Keratinocyte (primary cell): Measurements from ENCODE around the gene INSL4. TPM values are rescaled to one million over a fixed set of nuclear protein-coding genes. Genes with fewer than 3 reads are reported as not detected.

ENCODE experiments used
- DNase-seq: peaks from one replicate; pipeline ENCODE4 v3.0.0-alpha.2; 2011; ENCODE audit warnings: low read depth, missing footprints, low spot score
- FAIRE-seq: peaks from 2 replicates; lab custom pipeline; 2011; peaks lifted over from hg19 to GRCh38; lab: Jason Lieb, UNC
- H2AFZ ChIP-seq: 2 replicates; pipeline ENCODE4 v1.6.0; 2012; ENCODE audit warnings: low read length, control low read depth, inconsistent platforms; ENCODE audit not compliant: control insufficient read depth
- H3K27ac ChIP-seq: 2 replicates; pipeline ENCODE4 v1.5.1; 2011; ENCODE audit warnings: low read length; ENCODE audit not compliant: control insufficient read depth, insufficient read depth
- H3K27me3 ChIP-seq: 3 replicates; pipeline ENCODE4 v1.6.0; 2011; ENCODE audit warnings: low read length; ENCODE audit not compliant: control insufficient read depth, insufficient read depth; ENCODE audit errors: extremely low read depth
- H3K36me3 ChIP-seq, 2 experiments: 2 replicates in 1 of 2; 3 replicates in 1 of 2; pipeline ENCODE4 v1.5.1; 2011; ENCODE audit warnings: low read length in 2 of 2, mild to moderate bottlenecking in 1 of 2; ENCODE audit not compliant: control insufficient read depth in 2 of 2, insufficient read depth in 2 of 2; ENCODE audit errors: extremely low read depth in 1 of 2
- H3K4me1 ChIP-seq: 3 replicates; pipeline ENCODE4 v1.5.1; 2011; ENCODE audit warnings: low read length; ENCODE audit not compliant: control insufficient read depth, insufficient read depth; ENCODE audit errors: extremely low read depth
- H3K4me2 ChIP-seq: 3 replicates; pipeline ENCODE4 v1.6.0; 2011; ENCODE audit warnings: low read depth, low read length; ENCODE audit not compliant: control insufficient read depth, insufficient read depth; ENCODE audit errors: extremely low read depth
- H3K4me3 ChIP-seq, 3 experiments: fragments of 200-600 bp in 1 of 3; sonication (generic) in 1 of 3; 2 replicates in 2 of 3; 3 replicates in 1 of 3; pipeline ENCODE4 v1.5.1; 2011 to 2016; ENCODE audit warnings: low read length in 3 of 3, mild to moderate bottlenecking in 3 of 3, control low read depth in 2 of 3, inconsistent platforms in 1 of 3, low read depth in 1 of 3, mixed read lengths in 1 of 3, mixed run types in 1 of 3, moderate library complexity in 1 of 3; ENCODE audit not compliant: control insufficient read depth in 2 of 3, insufficient read depth in 2 of 3; ENCODE audit errors: extremely low read depth in 1 of 3
- H3K79me2 ChIP-seq: 2 replicates; pipeline ENCODE4 v1.6.0; 2012; ENCODE audit warnings: low read length; ENCODE audit not compliant: control insufficient read depth, insufficient read depth
- H3K9ac ChIP-seq: 3 replicates; pipeline ENCODE4 v1.6.0; 2011; ENCODE audit warnings: low read length; ENCODE audit not compliant: control insufficient read depth, insufficient read depth; ENCODE audit errors: extremely low read depth
- H3K9me1 ChIP-seq: 3 replicates; pipeline ENCODE4 v1.6.0; 2011; ENCODE audit warnings: low read length; ENCODE audit not compliant: control insufficient read depth, insufficient read depth; ENCODE audit errors: extremely low read depth
- H3K9me3 ChIP-seq: 2 replicates; pipeline ENCODE4 v1.5.1; 2012; ENCODE audit warnings: low read depth, low read length; ENCODE audit not compliant: control insufficient read depth
- H4K20me1 ChIP-seq: 3 replicates; pipeline ENCODE4 v1.6.0; 2011; ENCODE audit warnings: low read length; ENCODE audit not compliant: control insufficient read depth, insufficient read depth; ENCODE audit errors: extremely low read depth
- EZH2 ChIP-seq: IDR thresholded peaks from one replicate; pipeline ENCODE4 v1.6.1; 2012; ENCODE audit warnings: inconsistent platforms, mild to moderate bottlenecking, low read length, moderate library complexity
- dilution Hi-C: fragments of 300-500 bp; cut with MboI; formaldehyde crosslinking; loops from one replicate; pipeline ENCODE4 v1.7.0; 2020; ENCODE audit warnings: low sequenced_read_pairs; ENCODE audit not compliant: extremely low pct_ligation_motif_present
- polyA plus RNA-seq, 5 experiments: library from polyadenylated mRNA; depleted of rRNA in 3 of 5; stranded (reverse) in 3 of 5; stranded (forward) in 1 of 5; unstranded in 1 of 5; fragments of >200 nt; gene quantifications; 1 replicate in 1 of 5; 2 replicates in 3 of 5; 3 replicates in 1 of 5; pipeline versions ENCODE4 v1.2.1 to v1.2.3, GENCODE V29; 2011 to 2012; ENCODE audit warnings: missing spikeins in 2 of 5, low read depth in 1 of 5, low replicate concordance in 1 of 5
- TF ChIP-seq, protein P1 (sequence below), 3 experiments: IDR thresholded peaks in 1 of 3; conservative IDR thresholded peaks in 1 of 3; optimal IDR thresholded peaks in 1 of 3; 2 replicates in 2 of 3; 3 replicates in 1 of 3; pipeline versions ENCODE3 to v1.5.1; 2011; ENCODE audit warnings: low read length in 3 of 3, mild to moderate bottlenecking in 3 of 3, moderate library complexity in 2 of 3, control low read depth in 1 of 3, inconsistent platforms in 1 of 3; ENCODE audit not compliant: insufficient read depth in 2 of 3; ENCODE audit errors: extremely low read depth in 1 of 3

INSL4 gene
- polyA plus RNA-seq, 1 donor (not counting 4 experiments of a cell fraction or from before 2014, with no cell fraction given) = not detected

- no peak for FAIRE-seq
Observed at GRCh38 chr9:5188060-5188984, 42.9 kb upstream of the INSL4 start.

DNA sequence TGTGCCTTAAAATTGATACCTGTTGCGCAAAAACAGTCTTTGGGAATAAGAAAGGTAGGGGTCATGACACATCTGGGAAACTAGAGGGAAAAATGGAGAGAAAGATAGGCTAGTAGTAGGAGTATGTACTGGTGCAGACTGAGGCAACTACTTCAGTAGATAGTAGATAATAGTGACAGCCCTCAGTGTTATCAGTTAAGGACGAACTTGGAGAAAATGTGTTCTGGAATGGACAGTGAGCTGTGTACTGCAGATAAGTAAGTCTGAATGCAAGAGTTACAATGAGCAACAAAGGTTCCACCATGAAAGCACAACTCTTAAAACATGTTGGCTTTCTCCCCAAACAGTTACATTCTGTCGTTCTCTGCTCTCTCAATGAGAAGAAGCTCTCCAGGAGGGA lies 39.2 kb upstream of the INSL4 start:
- H3K9me3 ChIP-seq = no peaks in the 10 kb centered on the region
- H3K36me3 ChIP-seq = no peaks in the 10 kb centered on the region
- no peak overlapping the region for H3K4me2 ChIP-seq
- no peak for DNase-seq
- no peak for FAIRE-seq
- H3K79me2 ChIP-seq = no peaks in the 10 kb centered on the region
- H3K9me1 ChIP-seq = no peaks in the 10 kb centered on the region
- no peaks in the 10 kb centered on the region for H3K4me1 ChIP-seq
- H3K27me3 ChIP-seq = peaks cover 3% of the 10 kb centered on the region
- no peak overlapping the region for H3K9ac ChIP-seq
- H4K20me1 ChIP-seq = no peaks in the 10 kb centered on the region
- no peak overlapping the region for H3K27ac ChIP-seq
- TF ChIP-seq, protein P1, sequence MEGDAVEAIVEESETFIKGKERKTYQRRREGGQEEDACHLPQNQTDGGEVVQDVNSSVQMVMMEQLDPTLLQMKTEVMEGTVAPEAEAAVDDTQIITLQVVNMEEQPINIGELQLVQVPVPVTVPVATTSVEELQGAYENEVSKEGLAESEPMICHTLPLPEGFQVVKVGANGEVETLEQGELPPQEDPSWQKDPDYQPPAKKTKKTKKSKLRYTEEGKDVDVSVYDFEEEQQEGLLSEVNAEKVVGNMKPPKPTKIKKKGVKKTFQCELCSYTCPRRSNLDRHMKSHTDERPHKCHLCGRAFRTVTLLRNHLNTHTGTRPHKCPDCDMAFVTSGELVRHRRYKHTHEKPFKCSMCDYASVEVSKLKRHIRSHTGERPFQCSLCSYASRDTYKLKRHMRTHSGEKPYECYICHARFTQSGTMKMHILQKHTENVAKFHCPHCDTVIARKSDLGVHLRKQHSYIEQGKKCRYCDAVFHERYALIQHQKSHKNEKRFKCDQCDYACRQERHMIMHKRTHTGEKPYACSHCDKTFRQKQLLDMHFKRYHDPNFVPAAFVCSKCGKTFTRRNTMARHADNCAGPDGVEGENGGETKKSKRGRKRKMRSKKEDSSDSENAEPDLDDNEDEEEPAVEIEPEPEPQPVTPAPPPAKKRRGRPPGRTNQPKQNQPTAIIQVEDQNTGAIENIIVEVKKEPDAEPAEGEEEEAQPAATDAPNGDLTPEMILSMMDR (optimal IDR thresholded peaks at IDR 0.05 in 1 of 3, IDR thresholded peaks at IDR 0.05 in 1 of 3, conservative IDR thresholded peaks at IDR 0.05 in 1 of 3; ENCODE audit: extremely low read depth in 1 of 3, insufficient read depth in 2 of 3, low read length in 3 of 3) = no peak
- no peak for TF ChIP-seq EZH2
- no peak overlapping the region for H2AFZ ChIP-seq
- dilution Hi-C loops = no loop called here
- H3K4me3 ChIP-seq = no peak overlapping the region

More at GRCh38 chr9:5188060-5188984, 42.9 kb upstream of the INSL4 start:
- TF ChIP-seq, protein P1 (optimal IDR thresholded peaks at IDR 0.05 in 1 of 3, IDR thresholded peaks at IDR 0.05 in 1 of 3, conservative IDR thresholded peaks at IDR 0.05 in 1 of 3; ENCODE audit: extremely low read depth in 1 of 3, insufficient read depth in 2 of 3, low read length in 3 of 3) = no peak
- no peak for TF ChIP-seq EZH2
- Histone ChIP-seq H3K79me2 (no peaks in the 10 kb centered on the region), H4K20me1 (no peaks in the 10 kb centered on the region), H3K4me3 (no peak overlapping the region), H3K9ac (no peak overlapping the region), H3K27me3 (peaks cover 3% of the 10 kb centered on the region), H2AFZ (no peak overlapping the region), H3K36me3 (no peaks in the 10 kb centered on the region), H3K4me1 (no peaks in the 10 kb centered on the region), H3K4me2 (no peak overlapping the region), H3K27ac (no peak overlapping the region), H3K9me1 (no peaks in the 10 kb centered on the region), H3K9me3 (no peaks in the 10 kb centered on the region)
- dilution Hi-C loops = no loop called here
- no peak for DNase-seq
